HepG2 (cell line): ENCODE measurements around the gene ZDHHC7. TPM values are rescaled to one million over a fixed set of nuclear protein-coding genes. Genes with fewer than 3 reads are reported as not detected.

Experiments used
- ATF4 ChIP-seq, 2 experiments: fragments of 450-650 bp in 1 of 2; sonication (generic) in 1 of 2; formaldehyde crosslinking; IDR thresholded peaks; 2 replicates each; pipeline versions ENCODE4 v1.5.0 to v1.8.0; 2020 to 2022; ENCODE audit warnings: mild to moderate bottlenecking in 1 of 2, missing genetic modification reagents in 1 of 2
- DDIT3 ChIP-seq: sonication (generic); formaldehyde crosslinking; IDR thresholded peaks from 2 replicates; pipeline ENCODE4 v1.4.0; 2020; ENCODE audit warnings: mild to moderate bottlenecking, missing genetic modification reagents
- DPF2 ChIP-seq: sonication (generic); formaldehyde crosslinking; IDR thresholded peaks from 2 replicates; pipeline ENCODE4 v1.4.0; 2020; ENCODE audit warnings: mild to moderate bottlenecking, low read depth, missing genetic modification reagents, borderline replicate concordance
- DZIP1 ChIP-seq: sonication (generic); formaldehyde crosslinking; IDR thresholded peaks from 2 replicates; pipeline ENCODE4 v1.5.0; 2020; ENCODE audit warnings: mild to moderate bottlenecking, missing genetic modification reagents
- MED8 ChIP-seq: sonication (generic); formaldehyde crosslinking; IDR thresholded peaks from 2 replicates; pipeline ENCODE4 v1.8.1; 2023; ENCODE audit warnings: mild to moderate bottlenecking, missing genetic modification reagents; ENCODE audit not compliant: insufficient replicate concordance
- NR2F6 ChIP-seq, 2 experiments: IDR thresholded peaks; 2 replicates each; pipeline ENCODE4 v1.6.1; 2016; ENCODE audit warnings: antibody characterized with exemption in 1 of 2, mild to moderate bottlenecking in 1 of 2
- SNAPC4 ChIP-seq: sonication (generic); formaldehyde crosslinking; IDR thresholded peaks from 2 replicates; pipeline ENCODE4 v1.4.0; 2020; ENCODE audit warnings: mild to moderate bottlenecking, missing genetic modification reagents
- TBP ChIP-seq: sonication (generic); formaldehyde crosslinking; IDR thresholded peaks from 2 replicates; pipeline ENCODE4 v1.5.0; 2020; ENCODE audit warnings: missing genetic modification reagents
- YEATS4 ChIP-seq: sonication (generic); formaldehyde crosslinking; IDR thresholded peaks from 2 replicates; pipeline ENCODE4 v1.4.0; 2020; ENCODE audit warnings: missing genetic modification reagents, borderline replicate concordance
- ZEB1 ChIP-seq: IDR thresholded peaks from 2 replicates; pipeline ENCODE4 v1.6.1; 2012; ENCODE audit warnings: mild to moderate bottlenecking, low read depth, inconsistent platforms; ENCODE audit not compliant: insufficient replicate concordance
- ZNF225 ChIP-seq: sonication (generic); formaldehyde crosslinking; IDR thresholded peaks from 2 replicates; pipeline ENCODE4 v1.4.0; 2020; ENCODE audit warnings: mild to moderate bottlenecking, missing genetic modification reagents
- ZNF431 ChIP-seq: sonication (generic); formaldehyde crosslinking; IDR thresholded peaks from 2 replicates; pipeline ENCODE4 v1.9.0; 2022; ENCODE audit warnings: missing genetic modification reagents, low read depth, mild to moderate bottlenecking, borderline replicate concordance
- ZNF713 ChIP-seq: sonication (generic); formaldehyde crosslinking; IDR thresholded peaks from 2 replicates; pipeline ENCODE4 v1.4.0; 2020; ENCODE audit warnings: mild to moderate bottlenecking, missing genetic modification reagents
- ZNF800 ChIP-seq: sonication (generic); formaldehyde crosslinking; IDR thresholded peaks from 2 replicates; pipeline ENCODE4 v1.4.0; 2020; ENCODE audit warnings: missing genetic modification reagents
- ZNF83 ChIP-seq: sonication (generic); formaldehyde crosslinking; IDR thresholded peaks from 2 replicates; pipeline ENCODE4 v1.4.0; 2020; ENCODE audit warnings: missing genetic modification reagents, mild to moderate bottlenecking, borderline replicate concordance
- ZNF879 ChIP-seq: sonication (generic); formaldehyde crosslinking; IDR thresholded peaks from 2 replicates; pipeline ENCODE4 v1.8.1; 2023; ENCODE audit warnings: missing genetic modification reagents
- ZSCAN29 ChIP-seq: sonication (generic); formaldehyde crosslinking; conservative IDR thresholded peaks from 2 replicates; pipeline ENCODE4 v1.4.0; 2020; ENCODE audit warnings: mild to moderate bottlenecking, missing genetic modification reagents
- polyA plus RNA-seq, 8 experiments: library from polyadenylated mRNA; depleted of rRNA in 3 of 8; stranded (reverse) in 7 of 8; unstranded in 1 of 8; fragments of >200 nt; fragmentation: Illumina TruSeq in 4 of 8; extraction: Trizol in 4 of 8; gene quantifications; 2 replicates each; pipeline versions ENCODE4 v1.2.1 to v1.2.3, GENCODE V29; 2011 to 2016; ENCODE audit warnings: low read depth in 4 of 8, missing spikeins in 1 of 8, mixed read lengths in 1 of 8; ENCODE audit not compliant: insufficient read depth in 1 of 8
- total RNA-seq, 5 experiments: library from RNA; depleted of rRNA; stranded (reverse); fragments of >200 nt; fragmentation: Illumina TruSeq; extraction: Trizol; gene quantifications; 2 replicates each; pipeline ENCODE4 v1.2.3, GENCODE V29; 2016; ENCODE audit warnings: low read depth in 1 of 5

The ZDHHC7 gene
- total and polyA plus RNA-seq, 2 of the 13 experiments (the other 11 are each of a cell fraction or from before 2014, with no cell fraction given) = 46.8 to 67.6 TPM

GRCh38 chr16:84976644-84977400, 34.5 kb downstream of the ZDHHC7 start (continued):
- peak; percentile 43; the same call in 1 of the 2 replicates for TF ChIP-seq SNAPC4 (CRISPR knock-in tag)
- TF ChIP-seq ATF4 (CRISPR knock-in tag; IDR thresholded peaks at IDR 0.05) = no peak
- TF ChIP-seq DPF2 (CRISPR knock-in tag) = peak; percentile 71; the same call in 1 of the 2 replicates
- no peak for TF ChIP-seq ZNF879 (CRISPR knock-in tag)
- no peak for TF ChIP-seq MED8
- TF ChIP-seq YEATS4 = peak; percentile 67
- peak; percentile 56; the same call in 1 of the 2 replicates for TF ChIP-seq ZNF800 (CRISPR knock-in tag)
- no peak for TF ChIP-seq DZIP1 (CRISPR knock-in tag)
- peak; percentile 76; the same call in 1 of the 2 replicates for TF ChIP-seq ZSCAN29 (CRISPR knock-in tag)
- no peak for TF ChIP-seq ZNF713 (CRISPR knock-in tag)
- no peak for TF ChIP-seq ZNF225
- TF ChIP-seq ZEB1 = peak; percentile 80
- TF ChIP-seq DDIT3 (CRISPR knock-in tag) = no peak
- TF ChIP-seq ZNF431 (CRISPR knock-in tag) = 0 out of 2 replicates have a peak, but pooled peaks have one; percentile 20
- TF ChIP-seq TBP = no peak
- TF ChIP-seq ZNF83 (CRISPR knock-in tag) = no peak
- TF ChIP-seq NR2F6 (IDR thresholded peaks at IDR 0.05) = no peak
- TF ChIP-seq NR2F6 (CRISPR knock-in tag; IDR thresholded peaks at IDR 0.05) = peak; percentile 49; the same call in 1 of the 2 replicates
